ENCODE results near the gene ANK3.

ANK3 gene

DNA sequence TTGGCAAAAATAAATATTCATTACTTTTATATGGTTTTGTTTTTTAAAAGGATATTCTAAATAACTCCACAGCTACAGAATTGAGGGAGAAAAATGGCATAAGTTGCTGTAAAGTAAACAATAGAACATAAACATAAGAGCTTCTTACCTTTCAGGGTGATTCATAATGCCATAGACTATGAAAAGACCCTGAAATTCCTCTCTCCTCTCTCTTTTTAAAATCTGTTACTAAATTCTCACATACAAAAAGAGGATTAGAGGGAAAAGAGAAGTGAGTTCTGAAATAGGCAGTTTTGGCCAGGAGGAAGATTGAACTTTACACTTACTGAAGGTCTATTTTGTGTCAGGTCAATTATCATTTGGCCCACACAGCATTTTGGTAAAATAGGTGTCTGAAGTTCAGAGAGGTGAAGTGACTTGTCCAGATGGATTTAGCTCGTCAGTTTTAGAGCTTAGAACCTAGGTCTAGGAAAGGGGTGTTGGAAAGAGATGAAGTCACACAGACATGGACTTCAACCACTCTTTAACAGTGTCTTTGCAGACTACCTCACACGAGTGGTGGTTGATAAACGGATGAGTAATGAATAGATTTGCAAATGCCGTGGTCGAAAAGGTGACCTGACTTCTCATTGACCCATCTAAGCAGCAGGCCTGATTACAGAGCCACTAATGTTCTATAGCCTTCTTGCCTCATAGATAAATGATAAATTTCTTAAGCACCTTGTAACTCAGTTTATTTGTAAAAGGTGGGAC, 292.7 kb downstream of the ANK3 start:
- DNase-seq (ENCODE audit: low read depth in 2 of 2) = no peak
- H3K4me3 ChIP-seq (replicated peaks in 1 of 2; ENCODE audit: low read depth in 2 of 2, low read length in 2 of 2) = no peak overlapping the region
- TF ChIP-seq, protein P1, sequence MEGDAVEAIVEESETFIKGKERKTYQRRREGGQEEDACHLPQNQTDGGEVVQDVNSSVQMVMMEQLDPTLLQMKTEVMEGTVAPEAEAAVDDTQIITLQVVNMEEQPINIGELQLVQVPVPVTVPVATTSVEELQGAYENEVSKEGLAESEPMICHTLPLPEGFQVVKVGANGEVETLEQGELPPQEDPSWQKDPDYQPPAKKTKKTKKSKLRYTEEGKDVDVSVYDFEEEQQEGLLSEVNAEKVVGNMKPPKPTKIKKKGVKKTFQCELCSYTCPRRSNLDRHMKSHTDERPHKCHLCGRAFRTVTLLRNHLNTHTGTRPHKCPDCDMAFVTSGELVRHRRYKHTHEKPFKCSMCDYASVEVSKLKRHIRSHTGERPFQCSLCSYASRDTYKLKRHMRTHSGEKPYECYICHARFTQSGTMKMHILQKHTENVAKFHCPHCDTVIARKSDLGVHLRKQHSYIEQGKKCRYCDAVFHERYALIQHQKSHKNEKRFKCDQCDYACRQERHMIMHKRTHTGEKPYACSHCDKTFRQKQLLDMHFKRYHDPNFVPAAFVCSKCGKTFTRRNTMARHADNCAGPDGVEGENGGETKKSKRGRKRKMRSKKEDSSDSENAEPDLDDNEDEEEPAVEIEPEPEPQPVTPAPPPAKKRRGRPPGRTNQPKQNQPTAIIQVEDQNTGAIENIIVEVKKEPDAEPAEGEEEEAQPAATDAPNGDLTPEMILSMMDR (IDR thresholded peaks at IDR 0.05; ENCODE audit: low read depth, low read length) = no peak

DNA sequence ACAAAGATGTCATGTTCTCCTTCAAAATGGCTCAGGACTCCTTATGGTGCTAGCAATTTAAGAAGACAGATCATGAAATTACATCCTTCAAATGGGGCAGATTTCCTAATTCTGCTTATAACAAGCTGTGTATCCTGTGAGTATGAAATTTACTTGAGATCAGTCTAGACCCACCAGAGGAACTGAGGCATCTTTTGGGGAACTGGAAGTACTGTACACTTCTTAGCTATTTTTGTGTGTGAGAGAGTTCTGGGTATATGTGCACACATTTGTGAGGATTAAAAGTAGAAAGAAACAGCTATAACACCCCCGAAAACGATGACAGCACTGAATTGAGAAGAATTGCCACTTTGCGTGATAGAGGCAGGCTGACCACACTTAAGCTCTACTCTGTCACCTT, 296.4 kb downstream of the ANK3 start:
- TF ChIP-seq, protein P1 (IDR thresholded peaks at IDR 0.05; ENCODE audit: low read depth, low read length) = no peak
- no peak for DNase-seq (ENCODE audit: low read depth in 2 of 2)
- H3K4me3 ChIP-seq (replicated peaks in 1 of 2; ENCODE audit: low read depth in 2 of 2, low read length in 2 of 2) = no peak overlapping the region

DNA sequence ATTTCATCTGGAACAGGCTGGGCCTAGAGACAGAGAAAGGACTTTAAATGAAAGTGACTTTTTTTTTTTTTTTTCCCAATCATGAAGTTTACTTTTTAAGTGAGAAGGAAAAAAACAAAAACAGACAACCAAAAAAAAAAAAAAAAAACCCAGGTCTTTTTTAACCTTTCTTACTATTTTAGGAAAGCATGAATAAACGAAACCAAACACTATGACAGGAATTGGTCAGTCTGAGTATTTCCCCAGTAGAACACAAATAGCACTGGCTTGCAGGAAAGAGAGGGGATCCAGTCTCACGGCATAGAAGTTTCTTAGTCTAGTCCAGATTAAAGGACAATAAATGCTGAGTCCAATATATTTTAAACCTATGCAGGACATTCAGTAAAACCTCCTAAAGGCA, 302.8 kb downstream of the ANK3 start:
- DNase-seq (ENCODE audit: low read depth in 2 of 2) = no peak
- no peak overlapping the region for H3K4me3 ChIP-seq (replicated peaks in 1 of 2; ENCODE audit: low read depth in 2 of 2, low read length in 2 of 2)
- TF ChIP-seq, protein P1 (IDR thresholded peaks at IDR 0.05; ENCODE audit: low read depth, low read length) = no peak

DNA sequence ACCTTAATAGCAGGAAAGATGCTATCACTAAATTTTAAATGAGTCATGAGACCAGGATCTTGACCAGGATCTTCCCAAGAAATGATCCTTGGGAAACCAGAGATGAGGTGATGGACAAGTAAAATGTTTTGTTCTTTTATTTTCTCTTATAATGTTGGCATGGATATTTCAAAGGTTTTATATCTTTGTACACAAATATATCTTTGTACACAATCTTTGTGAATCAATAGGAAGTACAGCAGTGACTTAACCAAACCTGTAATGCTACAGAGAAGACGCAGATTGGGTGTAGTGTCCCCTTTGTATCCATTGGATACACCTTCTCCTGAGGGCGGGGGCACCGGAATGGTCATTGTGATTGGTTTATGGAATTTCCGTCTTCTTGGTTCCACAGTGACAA, 303.3 kb downstream of the ANK3 start:
- TF ChIP-seq, protein P1 (IDR thresholded peaks at IDR 0.05; ENCODE audit: low read depth, low read length) = no peak
- no peak for DNase-seq (ENCODE audit: low read depth in 2 of 2)
- no peak overlapping the region for H3K4me3 ChIP-seq (replicated peaks in 1 of 2; ENCODE audit: low read depth in 2 of 2, low read length in 2 of 2)

DNA sequence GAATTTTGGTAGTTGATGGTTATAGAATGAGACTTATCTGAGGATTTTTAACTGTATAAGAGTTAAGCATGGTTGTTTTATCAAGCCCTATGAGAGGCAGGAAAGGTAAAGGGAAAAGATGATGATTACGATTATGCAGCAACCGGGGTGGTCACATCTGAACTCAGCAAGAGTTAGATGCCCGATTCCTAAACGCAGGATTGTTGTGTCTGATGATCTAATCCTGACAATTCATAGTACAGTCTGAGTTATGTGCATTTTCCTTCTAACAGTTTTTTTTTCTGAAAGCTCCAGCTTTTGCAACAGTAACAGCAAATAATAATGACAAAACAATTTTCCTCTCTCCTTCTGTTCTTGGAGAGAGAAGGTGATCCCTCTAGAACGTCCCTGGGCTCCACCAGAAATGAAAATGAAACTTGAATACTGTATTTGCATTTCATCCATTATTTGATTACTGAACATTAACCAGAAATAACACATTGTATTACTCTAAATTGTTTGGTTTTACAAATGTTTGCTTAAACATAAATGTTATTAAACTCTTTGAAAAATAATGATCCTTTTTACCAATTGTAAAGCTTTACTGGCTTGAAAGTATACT, 306.8 kb downstream of the ANK3 start:
- H3K4me3 ChIP-seq (replicated peaks in 1 of 2; ENCODE audit: low read depth in 2 of 2, low read length in 2 of 2) = no peak overlapping the region
- no peak for DNase-seq (ENCODE audit: low read depth in 2 of 2)

DNA sequence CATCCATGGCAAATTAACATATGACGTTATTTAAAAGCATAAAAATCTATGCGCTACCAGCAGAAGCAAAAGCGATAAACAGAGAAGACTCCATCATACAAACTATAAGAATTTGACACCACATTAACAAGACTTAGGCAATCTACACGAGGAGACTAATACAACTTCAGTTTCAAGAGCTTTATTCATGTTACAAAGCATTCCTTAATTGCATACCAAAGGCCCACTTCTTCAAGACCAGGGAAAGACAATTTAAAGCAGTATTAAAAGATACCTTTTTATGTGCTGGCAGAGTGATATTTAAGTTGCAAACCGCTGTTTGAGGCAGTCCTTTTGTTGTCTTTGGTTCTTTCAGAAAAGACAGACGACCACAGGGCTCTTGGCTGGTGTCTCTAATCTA, 307.3 kb downstream of the ANK3 start:
- DNase-seq (ENCODE audit: low read depth in 2 of 2) = no peak
- H3K4me3 ChIP-seq (replicated peaks in 1 of 2; ENCODE audit: low read depth in 2 of 2, low read length in 2 of 2) = no peak overlapping the region
- TF ChIP-seq, protein P1 (IDR thresholded peaks at IDR 0.05; ENCODE audit: low read depth, low read length) = no peak

More for the DNA sequence above, 306.8 kb downstream of the ANK3 start:
- TF ChIP-seq, protein P1 (IDR thresholded peaks at IDR 0.05; ENCODE audit: low read depth, low read length) = no peak
